AG09309 (cell line): Measurements from ENCODE around the gene CPSF7.

Experiments
- DNase-seq: peaks from one replicate; pipeline ENCODE4 v3.0.0-alpha.2; 2010; ENCODE audit warnings: low read depth
- H3K4me3 ChIP-seq: 2 replicates; pipeline ENCODE4 v1.5.1; 2011; ENCODE audit warnings: mild to moderate bottlenecking, low read depth, low read length, moderate library complexity; ENCODE audit not compliant: control insufficient read depth
- TF ChIP-seq, protein P1 (sequence below): IDR thresholded peaks from 2 replicates; pipeline ENCODE4 v1.5.1; 2011; ENCODE audit warnings: mild to moderate bottlenecking, low read depth, low read length, inconsistent platforms; ENCODE audit not compliant: insufficient read depth, control insufficient read depth; ENCODE audit errors: missing control alignments

Gene CPSF7

GRCh38 chr11:61354208-61354607 lies 75.6 kb downstream of the CPSF7 start:
- TF ChIP-seq, protein P1, sequence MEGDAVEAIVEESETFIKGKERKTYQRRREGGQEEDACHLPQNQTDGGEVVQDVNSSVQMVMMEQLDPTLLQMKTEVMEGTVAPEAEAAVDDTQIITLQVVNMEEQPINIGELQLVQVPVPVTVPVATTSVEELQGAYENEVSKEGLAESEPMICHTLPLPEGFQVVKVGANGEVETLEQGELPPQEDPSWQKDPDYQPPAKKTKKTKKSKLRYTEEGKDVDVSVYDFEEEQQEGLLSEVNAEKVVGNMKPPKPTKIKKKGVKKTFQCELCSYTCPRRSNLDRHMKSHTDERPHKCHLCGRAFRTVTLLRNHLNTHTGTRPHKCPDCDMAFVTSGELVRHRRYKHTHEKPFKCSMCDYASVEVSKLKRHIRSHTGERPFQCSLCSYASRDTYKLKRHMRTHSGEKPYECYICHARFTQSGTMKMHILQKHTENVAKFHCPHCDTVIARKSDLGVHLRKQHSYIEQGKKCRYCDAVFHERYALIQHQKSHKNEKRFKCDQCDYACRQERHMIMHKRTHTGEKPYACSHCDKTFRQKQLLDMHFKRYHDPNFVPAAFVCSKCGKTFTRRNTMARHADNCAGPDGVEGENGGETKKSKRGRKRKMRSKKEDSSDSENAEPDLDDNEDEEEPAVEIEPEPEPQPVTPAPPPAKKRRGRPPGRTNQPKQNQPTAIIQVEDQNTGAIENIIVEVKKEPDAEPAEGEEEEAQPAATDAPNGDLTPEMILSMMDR = no peak
- no peak overlapping the region for H3K4me3 ChIP-seq
- no peak for DNase-seq

- no peak overlapping the region for H3K4me3 ChIP-seq
- DNase-seq = no peak
- TF ChIP-seq, protein P1 = no peak
These were observed 76.4 kb downstream of the CPSF7 start for GRCh38 chr11:61353131-61354067.
